CD1c-positive myeloid dendritic cell (primary cell): ENCODE data around the gene CCDC93.

Experiments
- DNase-seq: peaks from one replicate; pipeline ENCODE4 v3.0.0-alpha.2; 2016; ENCODE audit errors: extremely low spot score

CCDC93 gene

DNA sequence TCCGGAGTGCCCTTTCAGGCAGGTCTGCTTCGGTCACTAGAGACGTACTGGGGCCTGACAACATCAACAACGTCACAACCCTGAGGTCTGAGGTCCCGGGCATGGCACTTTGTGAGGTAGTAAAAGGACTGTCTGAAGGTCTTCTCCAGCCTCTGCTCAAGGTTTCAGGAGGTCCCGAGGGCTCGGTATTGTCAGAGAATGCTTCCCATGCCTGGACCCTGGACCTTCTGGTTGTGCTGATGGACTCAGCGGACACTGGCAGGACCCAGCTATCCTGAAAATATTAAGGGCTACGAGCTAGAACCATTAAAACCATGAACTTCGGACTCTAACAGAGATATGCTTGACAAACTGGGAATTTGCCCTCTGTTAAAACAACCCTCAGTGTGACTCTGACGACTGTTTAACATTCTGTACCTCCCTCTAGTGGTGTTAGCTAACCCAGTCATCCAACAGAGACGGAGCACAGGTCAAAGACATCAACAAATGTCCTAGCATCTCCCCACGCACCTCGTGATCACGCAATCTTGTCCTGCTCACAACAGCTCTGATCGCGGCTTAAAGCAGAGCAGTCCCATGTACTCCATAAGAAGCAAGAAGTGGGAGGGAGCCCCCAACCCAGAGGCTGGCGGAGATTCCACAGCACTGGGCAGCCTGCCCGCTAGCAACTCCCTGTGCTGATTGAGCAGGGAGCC is 96.5 kb downstream of the CCDC93 start:
- no peak for DNase-seq

DNA sequence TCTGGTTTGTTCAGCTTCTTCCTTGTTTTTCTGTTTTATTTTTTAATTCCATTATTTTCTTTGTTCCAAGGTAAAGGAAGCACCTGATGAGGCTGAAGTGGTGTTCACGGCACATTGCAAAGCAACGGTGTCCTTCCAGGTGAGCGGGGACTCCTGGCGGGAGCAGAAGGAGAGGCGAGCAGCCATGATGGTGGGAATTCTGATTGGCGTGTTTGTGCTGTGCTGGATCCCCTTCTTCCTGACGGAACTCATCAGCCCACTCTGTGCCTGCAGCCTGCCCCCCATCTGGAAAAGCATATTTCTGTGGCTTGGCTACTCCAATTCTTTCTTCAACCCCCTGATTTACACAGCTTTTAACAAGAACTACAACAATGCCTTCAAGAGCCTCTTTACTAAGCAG is 110.9 kb downstream of the CCDC93 start:
- DNase-seq = no peak

GRCh38 chr2:117888897-117889296 is 125.0 kb downstream of the CCDC93 start:
- DNase-seq = no peak

DNA sequence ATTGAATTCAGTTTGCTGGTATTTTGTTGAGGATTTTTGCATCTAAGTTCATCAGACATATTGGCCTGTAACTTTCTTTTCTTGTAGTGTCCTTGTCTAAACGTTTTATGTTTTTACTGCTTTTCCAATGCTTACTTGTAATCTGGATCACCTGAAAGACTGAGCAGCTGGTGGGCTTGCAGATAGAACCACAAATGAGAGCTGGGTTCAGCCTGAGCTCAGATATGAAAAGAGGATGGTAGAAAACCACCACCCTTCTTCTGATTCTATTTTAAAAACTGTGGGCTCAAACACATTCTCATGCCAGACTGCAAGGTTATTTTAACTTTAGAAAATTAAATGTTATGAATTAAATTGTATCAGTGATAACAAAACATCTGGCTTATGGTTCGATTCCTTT is 128.6 kb downstream of the CCDC93 start:
- no peak for DNase-seq

- no peak for DNase-seq
These were observed 134.9 kb downstream of the CCDC93 start for GRCh38 chr2:117879003-117879402.

- no peak for DNase-seq
These were observed 138.1 kb downstream of the CCDC93 start for GRCh38 chr2:117875786-117876185.
